A172 (cell line): ENCODE results near the gene MEAF6. TPM values are rescaled to one million over a fixed set of nuclear protein-coding genes. Genes with fewer than 3 reads are reported as not detected.

Experiments
- DNase-seq: peaks from one replicate; pipeline ENCODE4 v3.0.0-alpha.2; 2015; ENCODE audit warnings: low spot score
- total RNA-seq: library from RNA; depleted of rRNA; stranded (reverse); fragments of >200 nt; shearing (Covaris generic); gene quantifications from 2 replicates; pipeline ENCODE4 v1.2.3, GENCODE V29; 2014; rRNA removed

Gene MEAF6
- total RNA-seq, 1 experiment from 2014 or later, result 68.5 TPM

DNA sequence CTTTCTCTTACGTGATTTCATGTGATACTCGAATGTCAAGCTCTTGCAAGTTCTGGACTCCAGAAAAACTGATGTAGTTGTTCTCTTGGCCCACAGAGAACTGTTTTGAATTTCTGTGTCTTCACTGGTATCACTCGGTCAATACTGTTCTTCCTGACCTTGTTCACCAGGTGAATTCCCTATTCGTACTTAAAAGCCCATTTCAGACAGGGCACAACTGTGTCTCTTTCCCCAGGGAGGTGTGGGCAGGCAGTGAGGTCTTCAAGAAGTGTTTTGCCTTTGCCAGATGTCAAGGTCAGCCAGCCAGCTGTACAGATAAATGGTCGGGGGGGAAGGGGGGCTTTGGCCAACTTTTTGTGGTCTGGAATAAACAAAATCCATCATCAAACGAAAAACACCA lies 67.7 kb downstream of the MEAF6 start:
- DNase-seq, result no peak

DNA sequence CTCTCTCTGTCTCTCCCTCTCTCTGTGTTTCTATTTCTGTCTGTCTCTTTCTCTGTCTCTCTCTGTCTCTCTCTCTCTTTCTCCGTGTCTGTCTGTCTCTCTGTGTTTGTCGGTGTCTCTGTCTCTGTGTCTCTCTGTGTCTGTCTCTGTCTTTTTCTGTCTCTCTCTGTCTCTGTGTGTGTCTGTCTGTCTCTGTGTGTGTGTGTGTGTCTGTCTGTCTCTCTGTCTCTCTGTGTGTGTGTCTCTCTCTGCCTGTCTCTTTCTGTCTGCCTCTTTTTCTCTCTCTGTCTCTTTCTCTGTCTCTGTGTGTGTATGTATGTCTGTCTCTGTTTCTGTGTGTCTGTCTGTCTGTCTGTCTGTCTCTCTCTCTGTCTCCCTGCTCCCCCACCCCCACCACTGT lies 71.9 kb downstream of the MEAF6 start:
- no peak for DNase-seq

Other genes with a start within 250 kb of the MEAF6 start
- gene ZC3H12A, start 40.2 kb downstream of the MEAF6 start, total RNA-seq, result 5.8 and 7.1 TPM in 2 replicates
- gene SNIP1, start 39.5 kb upstream of the MEAF6 start, total RNA-seq, result 5.1 and 5.3 TPM in 2 replicates
- not detected in 2 replicates for gene DNALI1, start 42.2 kb upstream of the MEAF6 start, total RNA-seq
- 31.7 and 39.7 TPM in 2 replicates for gene GNL2, start 81.2 kb upstream of the MEAF6 start, total RNA-seq
- gene RSPO1, start 120.1 kb upstream of the MEAF6 start, total RNA-seq, result 0.22 TPM in 1 of 2 replicates, not detected in the other
- 16.0 and 22.5 TPM in 2 replicates for gene CDCA8, start 177.8 kb upstream of the MEAF6 start, total RNA-seq